NOMO-1 treated with DMSO at 0.1 percent for 48 hours (cell line): ENCODE results near the gene CNTN2.

Experiments used
- DNase-seq: peaks from one replicate; lab custom pipeline; 2025; ENCODE audit not compliant: unreplicated experiment; lab: John Stamatoyannopoulos, UW

Gene CNTN2

GRCh38 chr1:205072286-205072685, 29.3 kb downstream of the CNTN2 start:
- DNase-seq: no peak

DNA sequence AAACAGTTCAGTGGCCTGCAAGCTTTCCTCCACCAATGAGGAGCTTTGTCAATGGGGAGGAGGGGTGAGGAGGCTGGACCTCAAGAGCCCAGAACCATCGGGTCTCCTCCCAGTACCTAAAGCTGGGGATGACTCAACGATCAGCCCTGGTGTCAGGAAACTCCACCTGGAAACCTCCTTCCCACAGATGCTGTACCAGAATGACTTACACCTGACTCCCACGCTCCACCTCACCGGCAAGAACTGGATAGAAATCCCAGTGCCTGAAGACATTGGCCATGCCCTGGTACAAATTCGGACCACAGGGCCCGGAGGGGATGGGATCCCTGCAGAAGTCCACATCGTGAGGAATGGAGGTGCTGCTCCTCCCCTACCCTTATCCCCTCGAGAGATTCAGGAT, 29.9 kb downstream of the CNTN2 start:
- no peak for DNase-seq

DNA sequence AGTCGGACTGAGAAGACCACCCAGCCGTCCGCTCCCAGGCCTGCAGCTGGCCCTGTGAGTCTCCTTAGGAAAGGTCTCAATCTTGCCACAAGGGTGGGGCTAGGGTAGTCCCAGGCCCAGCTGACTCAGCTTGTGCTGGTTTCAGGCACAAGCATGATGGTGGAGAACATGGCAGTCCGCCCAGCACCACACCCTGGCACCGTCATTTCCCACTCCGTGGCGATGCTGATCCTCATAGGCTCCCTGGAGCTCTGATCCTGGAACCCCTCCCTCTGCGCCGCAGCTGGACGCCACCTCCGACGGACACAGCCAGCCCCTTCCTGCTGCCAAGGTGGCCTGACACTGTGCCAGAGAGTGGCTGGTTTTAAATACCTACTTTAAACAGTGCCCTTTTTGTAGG, 30.5 kb downstream of the CNTN2 start:
- DNase-seq: no peak

DNA sequence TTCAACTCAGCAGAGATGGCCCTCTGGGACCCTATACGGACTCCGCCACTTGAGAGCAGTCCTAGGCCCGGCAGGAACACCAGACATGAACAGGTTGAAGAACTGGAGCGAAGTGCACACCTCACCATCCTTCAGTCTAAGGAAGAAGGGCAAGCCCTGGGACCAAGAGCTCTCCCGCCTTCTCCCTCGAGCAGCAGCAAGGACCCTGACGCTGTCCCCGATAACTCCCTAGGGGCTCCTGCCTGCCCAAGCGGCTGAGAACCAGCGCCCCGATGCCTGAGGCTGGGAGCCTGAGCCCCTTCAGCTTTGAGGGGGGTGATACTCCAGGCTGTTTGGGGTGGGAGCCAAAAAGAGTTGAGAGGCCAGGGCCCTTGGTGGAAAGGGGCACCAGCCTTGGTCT, 31.1 kb downstream of the CNTN2 start:
- DNase-seq: no peak

DNA sequence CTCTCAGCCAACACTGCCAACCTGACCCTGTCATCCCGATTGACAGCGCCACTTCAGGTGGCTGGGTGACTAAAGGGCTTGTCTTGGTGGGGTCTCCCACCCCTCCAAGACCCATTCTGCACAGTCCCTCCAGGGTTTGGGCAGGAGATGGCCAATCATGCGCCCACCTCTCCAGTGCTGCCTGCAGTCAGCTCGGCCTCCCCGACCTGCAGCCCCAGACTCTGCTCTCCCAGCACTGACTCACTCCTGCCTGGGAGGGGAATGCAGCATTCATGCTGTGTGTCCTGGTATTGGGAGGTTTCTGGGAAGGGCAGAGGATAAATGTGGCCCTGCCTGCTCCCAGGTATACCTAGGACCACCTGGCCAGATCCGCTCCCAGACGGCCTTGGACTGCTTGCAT, 31.5 kb downstream of the CNTN2 start:
- DNase-seq: no peak

- DNase-seq: no peak
Observed at GRCh38 chr1:205075642-205076155, 32.7 kb downstream of the CNTN2 start.

GRCh38 chr1:205076245-205076761, 33.3 kb downstream of the CNTN2 start:
- no peak for DNase-seq

- no peak for DNase-seq
Observed at GRCh38 chr1:205077158-205077933, 34.3 kb downstream of the CNTN2 start.

DNA sequence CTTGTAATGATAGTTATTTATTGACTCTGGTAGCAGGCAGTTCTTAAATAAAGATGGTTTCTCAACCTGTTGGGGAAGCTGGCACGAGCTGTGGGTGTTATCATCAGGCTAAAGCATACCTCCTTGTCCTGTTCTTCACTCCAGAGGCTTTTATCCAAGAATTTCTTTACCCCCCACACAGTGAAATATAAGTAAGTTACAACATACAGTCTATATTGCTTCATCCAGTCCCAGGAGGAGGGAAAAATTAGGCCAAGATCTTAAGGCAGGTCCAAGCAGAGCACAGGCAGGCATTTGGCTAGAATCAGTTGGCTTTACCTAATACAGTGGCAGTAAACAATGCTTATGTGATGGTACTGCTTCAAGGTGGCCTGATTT, 34.9 kb downstream of the CNTN2 start:
- no peak for DNase-seq

- DNase-seq: no peak
Observed at GRCh38 chr1:205082431-205082830, 39.4 kb downstream of the CNTN2 start.

- no peak for DNase-seq
Observed at GRCh38 chr1:205084360-205084759, 41.3 kb downstream of the CNTN2 start, which contains the start of gene TMEM81. Gene TMEM81 (minus strand): TSS chr1:205084460. CDS start chr1:205084320, 140 bp downstream.

- DNase-seq: no peak
Observed at GRCh38 chr1:205088341-205088740, 45.3 kb downstream of the CNTN2 start.

DNA sequence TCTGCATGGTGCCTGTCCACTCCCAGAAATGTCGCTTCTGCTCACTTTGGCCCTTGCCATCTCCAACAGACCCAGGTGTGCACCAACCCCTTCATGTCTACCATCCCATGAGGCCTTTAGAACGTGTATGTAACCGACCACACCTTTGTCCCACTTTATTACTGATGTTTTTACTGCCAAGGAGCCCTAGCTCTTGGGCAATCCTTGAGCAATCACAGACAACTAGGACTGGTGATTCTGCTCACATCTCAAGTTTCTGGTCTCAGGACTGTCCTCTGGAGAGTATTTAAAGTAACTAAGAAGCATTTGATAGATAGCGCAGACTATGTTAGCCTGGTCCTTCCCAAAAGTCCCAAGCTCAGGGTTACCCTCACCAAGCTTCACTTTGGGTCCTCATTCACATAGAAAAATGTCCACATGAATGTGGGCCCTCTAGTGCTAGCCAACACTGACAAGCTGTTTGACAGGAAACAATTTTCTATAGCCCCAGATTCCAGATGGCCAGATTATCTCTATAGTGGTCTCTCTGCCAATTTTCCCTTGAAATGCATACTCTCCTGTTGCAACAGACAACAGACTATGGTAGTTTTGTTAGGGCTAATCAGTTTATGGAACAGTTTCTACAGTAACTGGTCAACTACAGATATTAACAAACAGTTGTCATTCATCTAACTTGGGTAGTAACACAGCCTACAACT, 48.2 kb downstream of the CNTN2 start:
- DNase-seq: no peak

GRCh38 chr1:205095422-205095821, 52.4 kb downstream of the CNTN2 start:
- no peak for DNase-seq

GRCh38 chr1:205098242-205098641, 55.2 kb downstream of the CNTN2 start:
- DNase-seq: no peak

GRCh38 chr1:205102404-205102803, 59.4 kb downstream of the CNTN2 start:
- no peak for DNase-seq

- DNase-seq: no peak
Observed at GRCh38 chr1:205107327-205107726, 64.3 kb downstream of the CNTN2 start.

- DNase-seq: no peak
Observed at GRCh38 chr1:205108464-205108863, 65.5 kb downstream of the CNTN2 start.

DNA sequence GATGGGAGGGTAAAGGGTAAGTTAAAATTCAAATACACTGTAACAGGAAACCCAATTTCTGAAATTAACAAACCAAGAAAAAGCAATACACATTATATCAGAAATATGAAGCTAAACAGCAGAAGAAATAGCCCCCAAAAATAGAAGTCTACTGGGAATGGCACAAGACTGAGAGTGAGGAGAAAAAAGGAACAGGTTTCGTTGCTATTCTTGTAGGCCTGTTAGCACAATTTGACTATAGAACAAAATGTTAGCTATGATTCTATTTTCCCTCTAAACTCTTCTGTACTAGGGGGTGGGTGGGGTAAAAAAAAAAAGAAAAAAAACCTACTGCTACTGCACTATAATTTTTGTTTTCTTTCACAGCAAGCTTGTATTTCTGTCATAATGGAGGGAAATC, 66.3 kb downstream of the CNTN2 start:
- no peak for DNase-seq

DNA sequence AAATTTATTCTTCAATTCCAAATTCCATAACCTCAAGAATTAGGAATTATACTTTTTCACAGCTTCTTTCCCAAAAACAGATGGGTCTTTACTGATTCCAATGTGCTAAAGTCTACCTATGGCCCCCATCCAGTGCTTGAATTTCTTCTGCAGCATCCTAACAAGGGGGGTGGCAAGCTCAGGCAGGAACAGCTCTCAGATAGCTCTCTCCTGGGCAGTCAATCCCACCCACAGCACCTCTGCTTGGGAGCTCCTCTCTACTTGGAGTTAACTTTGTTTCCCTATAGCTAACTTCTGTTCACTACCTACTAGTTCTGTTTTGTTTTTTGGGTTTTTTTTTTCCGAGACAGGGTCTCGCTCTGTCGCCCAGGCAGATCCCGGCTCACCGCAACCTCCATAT, 66.7 kb downstream of the CNTN2 start:
- DNase-seq: no peak

- DNase-seq: no peak
Observed at GRCh38 chr1:205111354-205111753, 68.3 kb downstream of the CNTN2 start.

DNA sequence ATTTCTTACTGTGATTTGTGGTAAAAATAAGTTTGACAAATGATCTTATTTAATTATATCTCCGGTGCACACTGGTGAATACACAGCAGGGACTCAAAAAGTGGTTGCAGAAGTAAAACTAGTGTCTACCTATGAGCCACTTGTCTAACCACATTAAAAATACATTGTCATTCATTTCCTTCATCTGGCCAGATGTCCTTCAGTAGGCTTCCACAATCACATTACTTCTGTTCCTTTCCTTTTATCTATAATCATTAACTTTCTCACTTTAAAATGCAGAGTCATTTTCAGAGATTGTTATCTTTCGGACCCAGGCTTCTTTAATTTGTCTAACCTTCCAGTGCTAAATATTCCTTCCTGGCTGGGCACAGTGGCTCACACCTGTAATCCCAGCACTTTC, 75.7 kb downstream of the CNTN2 start:
- no peak for DNase-seq
